HG02759 (cell line): ENCODE results near the gene ATG14.
A peak's percentile ranks its signal among the peaks of the same experiment; 100 is the strongest.
"Not testable (repeated sequence)": the region's sequence is repeated elsewhere in the genome, so short reads cannot be mapped to it uniquely, and the experiment has no call there.

ENCODE experiments used
- ATAC-seq: cut with Tn5 transposase; IDR thresholded peaks from one replicate; pipeline ENCODE4 v1.9.1; 2021; ENCODE audit warnings: mild to moderate bottlenecking, moderate library complexity; ENCODE audit not compliant: unreplicated experiment

Gene ATG14

GRCh38 chr14:55352201-55352600 lies 59.4 kb downstream of the ATG14 start:
- ATAC-seq: no peak

- ATAC-seq: no peak
These were observed 60.5 kb downstream of the ATG14 start for GRCh38 chr14:55351111-55351510.

- ATAC-seq: no peak
These were observed 61.2 kb downstream of the ATG14 start for GRCh38 chr14:55350461-55350860.

GRCh38 chr14:55349565-55349964 lies 62.1 kb downstream of the ATG14 start:
- no peak for ATAC-seq

- ATAC-seq: no peak
These were observed 62.7 kb downstream of the ATG14 start for GRCh38 chr14:55348766-55349453.

- no peak for ATAC-seq
These were observed 63.9 kb downstream of the ATG14 start for GRCh38 chr14:55347748-55348147.

GRCh38 chr14:55347040-55347439 lies 64.6 kb downstream of the ATG14 start:
- no peak for ATAC-seq

- ATAC-seq: not testable (repeated sequence)
These were observed 67.0 kb downstream of the ATG14 start for GRCh38 chr14:55344582-55345163.

- ATAC-seq: no peak
These were observed 69.8 kb downstream of the ATG14 start for GRCh38 chr14:55341781-55342180.

- no peak for ATAC-seq
These were observed 71.1 kb downstream of the ATG14 start for GRCh38 chr14:55340482-55340881.

GRCh38 chr14:55339770-55340169 lies 71.9 kb downstream of the ATG14 start:
- ATAC-seq: peak; percentile 87

GRCh38 chr14:55336691-55337090 lies 74.9 kb downstream of the ATG14 start:
- no peak for ATAC-seq

- no peak for ATAC-seq
These were observed 75.5 kb downstream of the ATG14 start for GRCh38 chr14:55336162-55336561.

- ATAC-seq: peak; percentile 58
These were observed 77.7 kb downstream of the ATG14 start for GRCh38 chr14:55333711-55334485.

- peak; percentile 62 for ATAC-seq
These were observed 78.7 kb downstream of the ATG14 start for GRCh38 chr14:55332654-55333570.

- ATAC-seq: no peak
These were observed 81.5 kb downstream of the ATG14 start for GRCh38 chr14:55329999-55330710.

- ATAC-seq: no peak
These were observed 83.3 kb downstream of the ATG14 start for GRCh38 chr14:55328317-55328716.

GRCh38 chr14:55327179-55327578 lies 84.5 kb downstream of the ATG14 start:
- ATAC-seq: peak; percentile 74

- no peak for ATAC-seq
These were observed 86.8 kb downstream of the ATG14 start for GRCh38 chr14:55324812-55325211.

GRCh38 chr14:55323910-55324309 lies 87.7 kb downstream of the ATG14 start:
- no peak for ATAC-seq
